C1 segment of cervical spinal cord (tissue), 14 donors: ENCODE measurements around the gene CDC34.

ENCODE experiments used
- DNase-seq, 14 donors: peaks; one replicate each; lab custom pipeline; 2025; lab: John Stamatoyannopoulos, UW

Gene CDC34

GRCh38 chr19:497491-497868, 34.1 kb upstream of the CDC34 start:
- no peak for DNase-seq

DNA sequence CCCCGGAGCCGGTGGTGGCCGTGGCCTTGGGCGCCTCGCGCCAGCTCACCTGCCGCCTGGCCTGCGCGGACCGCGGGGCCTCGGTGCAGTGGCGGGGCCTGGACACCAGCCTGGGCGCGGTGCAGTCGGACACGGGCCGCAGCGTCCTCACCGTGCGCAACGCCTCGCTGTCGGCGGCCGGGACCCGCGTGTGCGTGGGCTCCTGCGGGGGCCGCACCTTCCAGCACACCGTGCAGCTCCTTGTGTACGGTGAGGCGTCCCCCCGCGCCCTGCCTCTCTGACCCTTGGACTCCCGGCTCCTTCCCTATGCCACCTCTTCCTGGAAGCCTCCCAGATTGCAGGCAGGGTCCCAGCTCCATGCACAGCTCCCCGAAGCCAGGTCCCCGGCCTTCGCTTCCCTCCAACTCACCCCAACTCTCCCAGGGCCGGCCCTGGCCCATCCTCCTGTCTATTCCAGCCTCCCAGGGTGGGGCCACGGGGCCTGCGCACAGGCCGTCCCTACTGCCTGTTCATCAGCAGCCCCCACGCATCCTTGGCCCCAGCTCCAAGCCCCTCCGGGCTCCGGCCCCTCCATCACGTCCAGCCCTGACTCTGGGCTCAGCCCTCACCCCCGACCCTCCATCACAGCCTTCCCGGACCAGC, 33.6 kb upstream of the CDC34 start:
- DNase-seq: no peak

GRCh38 chr19:498511-498891, 33.1 kb upstream of the CDC34 start:
- DNase-seq: no peak

DNA sequence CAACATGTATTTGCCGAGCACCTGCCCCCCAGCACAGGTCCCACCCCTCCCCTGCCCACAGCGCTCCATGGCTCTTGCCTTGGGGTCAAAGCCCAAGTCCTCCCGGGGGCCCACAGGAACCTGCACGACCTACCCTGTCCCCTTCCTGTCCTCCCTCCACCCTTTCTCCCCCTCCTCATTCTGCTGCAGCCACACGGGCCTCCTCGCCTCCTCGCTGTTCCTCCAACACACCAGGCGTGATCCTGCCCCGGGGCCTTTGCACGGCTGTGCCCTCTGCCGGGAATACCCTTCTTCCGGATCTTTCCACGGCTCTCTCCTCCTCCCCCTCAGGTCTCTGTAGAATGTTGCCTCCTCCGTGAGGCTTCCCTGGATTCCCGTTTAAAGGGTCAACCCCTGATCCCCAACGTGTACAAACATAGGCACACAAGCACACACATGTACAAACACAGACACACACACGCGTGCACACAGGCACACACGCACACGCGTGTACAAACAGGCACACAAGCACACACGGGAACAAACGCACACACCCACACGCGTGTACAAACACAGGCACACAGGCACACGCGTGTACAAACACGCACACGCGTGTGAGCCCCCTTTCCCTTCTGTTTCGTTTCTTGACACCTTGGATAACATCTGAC, 32.5 kb upstream of the CDC34 start:
- DNase-seq: no peak

- no peak for DNase-seq
These were observed 29.9 kb upstream of the CDC34 start for GRCh38 chr19:501646-502045.

DNA sequence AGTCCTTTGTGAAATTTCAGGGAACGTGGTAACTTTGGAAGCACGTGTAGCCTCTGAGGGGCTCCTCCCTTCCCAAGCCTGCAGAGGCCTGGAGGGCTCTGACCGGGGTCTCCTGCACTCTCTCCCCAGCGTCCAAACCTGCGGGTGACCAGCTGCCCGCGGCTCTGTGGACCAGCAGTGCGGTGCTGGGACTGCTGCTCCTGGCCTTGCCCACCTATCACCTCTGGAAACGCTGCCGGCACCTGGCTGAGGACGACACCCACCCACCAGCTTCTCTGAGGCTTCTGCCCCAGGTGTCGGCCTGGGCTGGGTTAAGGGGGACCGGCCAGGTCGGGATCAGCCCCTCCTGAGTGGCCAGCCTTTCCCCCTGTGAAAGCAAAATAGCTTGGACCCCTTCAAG, 26.9 kb upstream of the CDC34 start:
- no peak for DNase-seq

GRCh38 chr19:506404-507285, 24.9 kb upstream of the CDC34 start:
- peak; percentile 91 to 100 (median 99) for DNase-seq

DNA sequence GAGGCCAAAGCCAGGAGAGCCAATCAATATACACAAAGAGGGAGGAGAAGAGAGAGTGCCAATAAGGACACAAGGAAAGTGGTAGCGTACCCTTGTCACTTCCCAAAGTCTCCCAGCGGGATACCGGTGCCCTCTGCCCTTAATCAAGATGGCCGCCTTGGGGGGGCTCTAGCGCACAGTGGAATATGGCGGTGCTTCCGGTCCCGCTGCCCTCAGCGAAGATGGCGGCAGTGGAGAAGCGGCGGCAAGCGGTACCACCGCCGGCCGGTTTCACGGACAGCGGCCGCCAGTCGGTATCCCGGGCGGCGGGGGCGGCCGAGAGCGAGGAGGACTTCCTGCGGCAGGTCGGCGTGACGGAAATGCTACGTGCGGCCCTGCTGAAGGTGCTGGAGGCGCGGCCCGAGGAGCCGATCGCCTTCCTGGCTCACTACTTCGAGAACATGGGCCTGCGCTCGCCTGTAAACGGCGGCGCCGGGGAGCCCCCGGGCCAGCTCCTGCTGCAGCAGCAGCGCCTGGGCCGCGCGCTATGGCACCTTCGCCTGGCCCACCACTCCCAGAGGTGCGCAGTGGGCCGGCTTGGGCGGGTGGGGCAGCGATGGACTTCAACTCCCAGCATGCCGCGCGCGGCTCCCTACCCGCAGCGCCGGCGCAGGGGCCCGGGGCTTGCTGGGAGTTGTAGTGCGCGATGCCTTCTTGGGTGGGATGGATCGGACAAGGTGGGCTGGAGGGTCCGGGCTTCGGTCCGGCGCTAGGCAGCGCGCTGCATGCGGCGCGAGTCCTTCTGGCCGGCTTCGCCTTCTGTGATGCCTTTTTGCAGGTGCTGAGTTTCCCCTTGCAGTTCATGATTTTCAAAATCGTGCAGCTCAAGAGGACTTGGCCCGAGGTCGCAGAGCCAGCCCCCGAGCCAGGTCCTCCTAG, 24.0 kb upstream of the CDC34 start, which contains the start of gene TPGS1:
TPGS1 (plus strand) TSS at position 212 of the 918 bp plus-strand sequence; CDS start at position 222, 10 bp downstream.
- peak in 13 of 14 donors; percentile 67 to 100 (median 87) for DNase-seq

DNA sequence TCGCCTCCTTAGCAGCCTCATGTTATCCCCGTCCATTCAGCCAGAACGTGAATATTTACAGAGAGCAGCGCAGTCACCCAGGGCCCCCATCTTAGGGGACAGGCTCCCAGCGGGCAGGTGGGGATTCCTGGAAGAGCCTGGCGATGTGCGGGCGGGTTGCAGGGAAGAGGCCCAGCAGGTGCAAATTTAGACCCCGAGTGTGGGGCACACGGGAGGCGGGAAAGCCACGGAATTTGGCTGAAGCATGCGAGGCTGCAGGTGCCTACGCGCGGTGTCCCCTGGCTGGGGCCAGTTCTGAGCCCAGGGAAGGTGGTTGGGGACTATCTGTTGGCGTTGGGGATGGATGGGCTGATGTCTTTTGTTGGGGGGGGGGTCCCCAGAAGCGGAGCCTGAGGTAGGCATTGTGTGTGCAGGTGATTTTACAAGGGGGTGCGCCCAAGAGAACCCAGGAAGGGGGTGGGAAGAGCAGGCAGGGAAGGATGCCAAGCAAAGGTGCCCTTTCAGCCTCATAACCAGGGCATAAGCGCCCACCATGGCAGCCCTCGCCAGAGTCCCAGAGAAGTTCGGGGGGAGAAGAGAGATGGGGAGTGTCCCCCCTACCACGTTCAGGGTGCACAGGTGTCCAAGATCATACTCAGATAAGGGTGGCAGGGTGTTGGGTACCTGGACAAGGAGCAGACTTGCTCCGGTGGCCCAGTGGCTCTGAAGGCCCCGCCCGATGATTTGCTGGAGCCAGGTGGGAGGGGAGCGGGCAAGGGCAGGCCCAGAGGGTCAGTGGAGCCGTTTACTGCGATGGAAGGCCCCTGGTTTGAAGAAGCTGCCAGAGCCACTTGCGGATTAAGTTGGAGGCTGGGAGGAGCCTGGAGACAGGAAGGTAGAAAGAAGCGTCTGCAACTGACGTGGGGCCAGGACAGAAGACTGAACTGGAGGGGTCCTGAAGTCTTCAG, 23.1 kb upstream of the CDC34 start:
- DNase-seq: no peak

- peak in 12 of 14 donors; percentile 3 to 64 (median 26) for DNase-seq
These were observed 20.9 kb upstream of the CDC34 start for GRCh38 chr19:510606-511100.

- DNase-seq: no peak
These were observed 20.3 kb upstream of the CDC34 start for GRCh38 chr19:511101-511851.

GRCh38 chr19:512547-513365, 18.8 kb upstream of the CDC34 start:
- no peak for DNase-seq

- no peak for DNase-seq
These were observed 18.0 kb upstream of the CDC34 start for GRCh38 chr19:513368-514165.

DNA sequence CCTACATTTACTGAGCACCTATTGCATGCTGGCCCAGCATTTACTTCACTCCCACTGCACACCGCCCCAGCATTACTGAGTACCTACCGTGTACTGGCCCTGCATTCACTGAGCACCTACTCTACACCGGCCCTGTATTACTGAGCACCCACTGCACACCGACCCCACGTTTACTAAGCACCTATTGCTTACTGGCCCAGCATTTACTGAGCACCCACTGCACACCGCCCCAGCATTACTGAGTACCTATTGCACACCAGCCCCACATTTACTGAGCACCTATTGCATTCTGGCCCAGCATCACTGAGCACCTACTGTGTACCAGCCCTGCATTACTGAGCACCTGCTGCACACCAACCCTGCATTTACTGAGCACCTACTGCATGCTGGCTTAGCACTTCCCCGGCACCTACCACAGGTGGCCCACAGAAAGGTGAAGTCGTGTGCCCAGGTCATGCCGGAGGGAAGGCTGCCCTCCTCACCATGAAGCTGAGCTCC, 17.3 kb upstream of the CDC34 start:
- DNase-seq: no peak

DNA sequence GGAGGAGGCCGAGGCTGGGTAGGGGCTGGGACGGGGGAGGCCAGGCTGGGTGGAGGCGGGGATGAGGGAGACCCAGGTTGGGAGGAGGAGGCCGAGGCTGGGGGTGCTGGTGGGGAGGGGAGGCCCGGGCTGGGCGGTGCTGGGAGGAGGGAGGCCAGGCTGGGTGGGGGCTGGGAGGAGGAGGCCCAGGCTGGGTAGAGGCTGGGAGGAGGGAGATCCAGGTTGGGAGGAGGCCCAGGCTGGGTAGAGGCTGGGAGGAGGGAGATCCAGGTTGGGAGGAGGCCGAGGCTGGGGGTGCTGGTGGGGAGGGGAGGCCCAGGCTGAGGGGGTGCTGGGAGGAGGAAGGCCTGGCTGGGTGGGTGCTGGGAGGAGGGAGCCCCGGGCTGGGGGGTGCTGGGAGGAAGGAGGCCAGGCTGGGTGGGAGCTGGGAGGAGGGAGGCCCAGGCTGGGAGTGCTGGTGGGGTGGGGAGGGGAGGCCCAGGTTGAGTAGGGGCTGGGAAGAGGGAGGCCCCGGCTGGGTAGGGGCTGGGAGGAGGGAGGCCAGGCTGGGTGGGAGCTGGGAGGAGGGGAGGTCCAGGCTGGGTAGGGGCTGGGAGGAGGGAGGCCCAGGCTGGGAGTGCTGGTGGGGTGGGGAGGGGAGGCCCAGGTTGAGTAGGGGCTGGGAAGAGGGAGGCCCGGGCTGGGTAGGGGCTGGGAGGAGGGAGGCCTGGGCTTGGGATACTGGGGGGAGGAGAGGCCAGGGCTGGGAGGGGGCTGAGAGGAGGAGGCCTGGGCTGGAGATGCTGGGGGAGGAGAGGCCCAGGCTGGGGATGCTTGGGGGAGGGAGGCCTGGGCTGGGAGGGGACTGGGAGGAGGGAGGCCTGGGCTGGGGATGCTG, 13.6 kb upstream of the CDC34 start:
- DNase-seq: no peak

- DNase-seq: no peak
These were observed 12.8 kb upstream of the CDC34 start for GRCh38 chr19:518598-519231.
